BJ (cell line): ENCODE results near the gene SLC7A11. TPM values are rescaled to one million over a fixed set of nuclear protein-coding genes. Genes with fewer than 3 reads are reported as not detected.

Experiments used
- CTCF ChIA-PET: fragments of 350-600 bp; formaldehyde crosslinking; extraction: SDS; loops from one replicate; lab custom pipeline; 2021; ENCODE audit warnings: antibody characterized with exemption, inconsistent platforms; lab: Yijun Ruan, JAX
- POLR2A ChIA-PET: fragments of 300-600 bp; sonication (Branson Sonifier 250); formaldehyde crosslinking; extraction: SDS; loops from one replicate; lab custom pipeline; 2021; ENCODE audit warnings: antibody characterized with exemption; lab: Charles Lee
- DNase-seq: peaks from one replicate; pipeline ENCODE4 v3.0.0-alpha.2; 2011; ENCODE audit warnings: low read depth
- H3K27me3 ChIP-seq: 2 replicates; pipeline ENCODE4 v1.6.0; 2011; ENCODE audit warnings: low read length; ENCODE audit not compliant: control insufficient read depth, insufficient read depth
- H3K36me3 ChIP-seq: 2 replicates; pipeline ENCODE4 v1.5.1; 2011; ENCODE audit warnings: low read length; ENCODE audit not compliant: control insufficient read depth, insufficient read depth
- H3K4me3 ChIP-seq: 2 replicates; pipeline ENCODE4 v1.5.1; 2011; ENCODE audit warnings: low read depth, mild to moderate bottlenecking, control low read depth, low read length
- CTCF ChIP-seq: IDR thresholded peaks from 2 replicates; pipeline ENCODE4 v1.5.1; 2011; ENCODE audit warnings: low read depth, mild to moderate bottlenecking, control low read depth, inconsistent platforms, low read length, moderate library complexity; ENCODE audit not compliant: insufficient read depth
- polyA plus RNA-seq: library from polyadenylated mRNA; depleted of rRNA; stranded (reverse); fragments of >200 nt; gene quantifications from 2 replicates; pipeline ENCODE4 v1.2.3, GENCODE V29; 2011

SLC7A11 gene
- polyA plus RNA-seq, 1 experiment, result 27.5 TPM

- Histone ChIP-seq H3K27me3 (no peaks in the 10 kb centered on the region), H3K4me3 (no peak overlapping the region), H3K36me3 (peaks cover 4% of the 10 kb centered on the region; the same call in 1 of the 2 replicates)
- DNase-seq, result no peak
- ChIA-PET POLR2A (no interaction called here), CTCF (interaction anchor here (0.7 to 1.3 kb wide), 2 partner anchors 19 to 295 kb away, joined by 3 to 4 read pairs; no protein-coding TSS in a partner anchor)
- no peak for TF ChIP-seq CTCF
Measured at GRCh38 chr4:138226351-138226750, 15.8 kb downstream of the SLC7A11 start.

- H3K36me3 ChIP-seq, result peaks cover 4% of the 10 kb centered on the region; the same call in 1 of the 2 replicates
- ChIA-PET POLR2A (no interaction called here), CTCF (no interaction called here)
- TF ChIP-seq CTCF, result no peak
- no peak overlapping the region for H3K4me3 ChIP-seq
- no peaks in the 10 kb centered on the region for H3K27me3 ChIP-seq
- no peak for DNase-seq
Measured at GRCh38 chr4:138225477-138225876, 16.7 kb downstream of the SLC7A11 start.

- DNase-seq, result no peak
- POLR2A ChIA-PET, result no interaction called here
- CTCF ChIA-PET, result no interaction called here
- Histone ChIP-seq H3K36me3 (peaks cover 3% of the 10 kb centered on the region; the same call in 1 of the 2 replicates), H3K27me3 (no peaks in the 10 kb centered on the region), H3K4me3 (no peak overlapping the region)
- no peak for TF ChIP-seq CTCF
Measured at GRCh38 chr4:138224614-138225013, 17.5 kb downstream of the SLC7A11 start.

GRCh38 chr4:138223231-138223910 lies 18.8 kb downstream of the SLC7A11 start:
- ChIA-PET CTCF (interaction anchor here (0.9 to 1.5 kb wide), 3 partner anchors 10 to 38 kb away, joined by 3 read pairs; no protein-coding TSS in a partner anchor), POLR2A (no interaction called here)
- peaks cover 1% of the 10 kb centered on the region; the same call in 1 of the 2 replicates for H3K36me3 ChIP-seq
- TF ChIP-seq CTCF, result no peak
- H3K27me3 ChIP-seq, result no peaks in the 10 kb centered on the region
- no peak overlapping the region for H3K4me3 ChIP-seq
- no peak for DNase-seq

- Histone ChIP-seq H3K36me3 (peaks cover 1% of the 10 kb centered on the region; the same call in 1 of the 2 replicates), H3K4me3 (no peak overlapping the region), H3K27me3 (no peaks in the 10 kb centered on the region)
- TF ChIP-seq CTCF, result peak; percentile 23; the same call in 1 of the 2 replicates
- peak; percentile 73 for DNase-seq
- CTCF ChIA-PET, result no interaction called here
- POLR2A ChIA-PET, result interaction anchor here (0.9 kb wide), 2 partner anchors 17 to 20 kb away, joined by 3 to 5 read pairs; partner anchors contain the start of gene SLC7A11
Measured at GRCh38 chr4:138222046-138222445, 20.1 kb downstream of the SLC7A11 start.
